Dermis microvascular lymphatic vessel endothelial cell (primary cell): Measurements from ENCODE around the gene TBCB. TPM values are rescaled to one million over a fixed set of nuclear protein-coding genes. Genes with fewer than 3 reads are reported as not detected.
"Not testable (repeated sequence)": the region's sequence is repeated elsewhere in the genome, so short reads cannot be mapped to it uniquely, and the experiment has no call there.

ENCODE experiments used
- DNase-seq, 2 donors: peaks; one replicate each; pipeline versions ENCODE4 v3.0.0 to v3.0.0-alpha.2; 2010; ENCODE audit warnings: low read depth in 2 of 2
- total RNA-seq: library from RNA; depleted of rRNA; stranded (reverse); fragments of >200 nt; gene quantifications from 2 replicates; pipeline ENCODE4 v1.2.1, GENCODE V29; 2014

The TBCB gene
- total RNA-seq, 1 donor from 2014 or later, result 164 TPM

- DNase-seq, result peak in 1 of 2 donors; percentile 73
These were observed 54.0 kb downstream of the TBCB start for GRCh38 chr19:36169084-36169760.

- no peak for DNase-seq
These were observed 57.6 kb downstream of the TBCB start for GRCh38 chr19:36172852-36173251.

DNA sequence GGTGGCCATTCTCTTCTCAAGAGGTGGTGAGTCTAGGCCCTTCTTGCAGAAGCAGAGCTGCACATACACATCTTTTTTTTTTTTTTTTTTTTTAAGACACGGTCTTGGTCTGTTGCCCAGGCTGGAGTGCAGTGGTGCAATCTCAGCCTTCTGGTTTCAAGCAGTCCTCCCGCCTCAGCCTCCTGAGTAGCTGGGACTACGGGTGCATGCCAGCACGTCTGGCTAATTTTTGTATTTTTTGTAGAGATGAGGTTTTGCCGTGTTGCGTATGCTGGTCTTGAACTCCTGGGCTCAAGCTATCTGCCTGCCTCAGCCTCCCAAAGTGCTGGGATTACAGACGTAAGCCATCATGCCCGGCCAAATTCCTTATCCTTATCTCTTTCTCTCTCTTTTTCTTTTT lies 58.6 kb downstream of the TBCB start:
- not testable (repeated sequence) for DNase-seq

Other genes starting within 250 kb of the TBCB start
- gene APLP1, start 246.9 kb upstream of the TBCB start, total RNA-seq, result 1.8 TPM in 2 replicates
- 1.4 and 2.8 TPM in 2 replicates for gene NFKBID, start 214.9 kb upstream of the TBCB start, total RNA-seq
- 0.38 and 0.39 TPM in 2 replicates for gene HCST, start 212.9 kb upstream of the TBCB start, total RNA-seq
- not detected in 2 replicates for gene TYROBP, start 207.2 kb upstream of the TBCB start, total RNA-seq
- gene LRFN3, start 179.1 kb upstream of the TBCB start, total RNA-seq, result 0.77 and 2.9 TPM in 2 replicates
- gene SDHAF1, start 120.3 kb upstream of the TBCB start, total RNA-seq, result 7.2 and 14.0 TPM in 2 replicates
- under 0.01 TPM in 1 of 2 replicates, not detected in the other for gene SYNE4, start 106.7 kb upstream of the TBCB start, total RNA-seq
- 5.5 and 8.7 TPM in 2 replicates for gene ALKBH6, start 101.3 kb upstream of the TBCB start, total RNA-seq
- gene CLIP3, start 82.6 kb upstream of the TBCB start, total RNA-seq, result 1.3 and 6.1 TPM in 2 replicates
- 0.77 and 1.1 TPM in 2 replicates for gene THAP8, start 61.2 kb upstream of the TBCB start, total RNA-seq
- gene WDR62, start 60.6 kb upstream of the TBCB start, total RNA-seq, result 1.8 and 2.7 TPM in 2 replicates
- gene OVOL3, start 4.3 kb upstream of the TBCB start, total RNA-seq, result not detected in 2 replicates
- gene POLR2I, start 593 bp upstream of the TBCB start, total RNA-seq, result 108 and 117 TPM in 2 replicates
- 383 and 452 TPM in 2 replicates for gene CAPNS1, start 24.6 kb downstream of the TBCB start, total RNA-seq
- 32.7 and 77.4 TPM in 2 replicates for gene COX7A1, start 37.0 kb downstream of the TBCB start, total RNA-seq
- gene ZNF565, start 99.2 kb downstream of the TBCB start, total RNA-seq, result 2.2 and 3.3 TPM in 2 replicates
- gene ZNF146, start 99.6 kb downstream of the TBCB start, total RNA-seq, result 49.2 and 60.7 TPM in 2 replicates